HepG2 (cell line): ENCODE data around the gene ALOX15. TPM values are rescaled to one million over a fixed set of nuclear protein-coding genes. Genes with fewer than 3 reads are reported as not detected.

Experiments
- ATAC-seq: fragments of 200-7000 bp; cut with Tn5 transposase; 3 replicates; pipeline ENCODE4 v1.9.1; 2020; ENCODE audit warnings: mild to moderate bottlenecking, moderate library complexity
- BruUV-seq: library from RNA; stranded (reverse); fragments of 400-500 nt; replicated peaks from 2 replicates; lab custom pipeline; 2021; lab: Mats Ljungman, UMichigan
- CTCF ChIA-PET: fragments of 300-600 bp; formaldehyde crosslinking; extraction: SDS; loops from one replicate; lab custom pipeline; 2021; ENCODE audit warnings: low total read pairs, inconsistent platforms, low intra/inter-chr PET ratio; lab: Yijun Ruan, JAX
- POLR2A ChIA-PET: fragments of 350-600 bp; sonication (Branson Sonifier 250); formaldehyde crosslinking; loops from one replicate; lab custom pipeline; 2020; ENCODE audit warnings: antibody characterized with exemption, inconsistent platforms; lab: Yijun Ruan, JAX
- DNase-seq: peaks from one replicate; pipeline ENCODE4 v3.0.0-alpha.2; 2015; ENCODE audit warnings: low spot score
- FAIRE-seq: peaks from 3 replicates; lab custom pipeline; 2011; peaks lifted over from hg19 to GRCh38; lab: Jason Lieb, UNC
- H2AFZ ChIP-seq: one replicate; pipeline ENCODE4 v1.6.1; 2011; ENCODE audit warnings: low read length, inconsistent platforms
- H3K27ac ChIP-seq: fragments of 300-600 bp; 3 replicates; pipeline ENCODE4 v1.8.0; 2011; ENCODE audit warnings: mixed run types, mild to moderate bottlenecking, mixed read lengths, low read length, inconsistent platforms; ENCODE audit not compliant: insufficient read depth; ENCODE audit errors: extremely low read length
- H3K27me3 ChIP-seq, 2 experiments: fragments of 200-600 bp in 1 of 2; 2 replicates in 1 of 2; 3 replicates in 1 of 2; pipeline versions ENCODE4 v1.6.0 to v1.8.0; 2011; ENCODE audit warnings: low read length in 2 of 2, mild to moderate bottlenecking in 2 of 2, moderate library complexity in 2 of 2, inconsistent platforms in 1 of 2; ENCODE audit not compliant: insufficient read depth in 2 of 2, control insufficient read depth in 1 of 2
- H3K36me3 ChIP-seq, 2 experiments: fragments of 200-600 bp in 1 of 2; replicated peaks in 1 of 2; 2 replicates in 1 of 2; 3 replicates in 1 of 2; pipeline versions ENCODE4 v1.5.1 to v1.8.0; 2011; ENCODE audit warnings: low read length in 2 of 2, inconsistent platforms in 1 of 2; ENCODE audit not compliant: insufficient read depth in 2 of 2, control insufficient read depth in 1 of 2
- H3K4me1 ChIP-seq: 2 replicates; pipeline ENCODE4 v1.5.1; 2012; ENCODE audit warnings: low read length, inconsistent platforms; ENCODE audit not compliant: insufficient read depth
- H3K4me2 ChIP-seq: 2 replicates; pipeline ENCODE4 v1.6.0; 2011; ENCODE audit warnings: low read depth, low read length, inconsistent platforms
- H3K4me3 ChIP-seq, 3 experiments: fragments of 200-600 bp in 1 of 3; sonication (generic), shearing (Covaris generic) in 1 of 3; replicated peaks in 1 of 3; 2 replicates each; pipeline ENCODE4 v1.5.1; 2011 to 2016; ENCODE audit warnings: low read length in 3 of 3, inconsistent platforms in 2 of 3, low read depth in 2 of 3, mild to moderate bottlenecking in 2 of 3, control low read depth in 1 of 3, mixed read lengths in 1 of 3; ENCODE audit not compliant: insufficient read depth in 1 of 3
- H3K79me2 ChIP-seq: one replicate; pipeline ENCODE4 v1.6.1; 2011; ENCODE audit warnings: low read length, inconsistent platforms; ENCODE audit not compliant: insufficient read depth
- H3K9ac ChIP-seq: 2 replicates; pipeline ENCODE4 v1.6.0; 2011; ENCODE audit warnings: mild to moderate bottlenecking, low read depth, low read length, inconsistent platforms; ENCODE audit not compliant: insufficient read depth
- H3K9me3 ChIP-seq: 2 replicates; pipeline ENCODE4 v1.5.1; 2012; ENCODE audit warnings: mild to moderate bottlenecking, low read length
- H4K20me1 ChIP-seq: 2 replicates; pipeline ENCODE4 v1.6.0; 2011; ENCODE audit warnings: inconsistent platforms, mild to moderate bottlenecking, low read length, moderate library complexity; ENCODE audit not compliant: insufficient read depth
- ATF7 ChIP-seq, 2 experiments: fragments of 450-650 bp in 1 of 2; sonication (generic) in 1 of 2; formaldehyde crosslinking in 1 of 2; IDR thresholded peaks; 2 replicates each; pipeline versions ENCODE4 v1.4.0 to v1.6.1; 2016 to 2020; ENCODE audit warnings: antibody characterized with exemption in 1 of 2, mild to moderate bottlenecking in 1 of 2, missing genetic modification reagents in 1 of 2
- CHCHD3 ChIP-seq: sonication (generic); formaldehyde crosslinking; IDR thresholded peaks from 2 replicates; pipeline ENCODE4 v1.8.0; 2022; ENCODE audit warnings: mild to moderate bottlenecking, missing genetic modification reagents, moderate library complexity
- FOXO1 ChIP-seq: sonication (generic); formaldehyde crosslinking; IDR thresholded peaks from 2 replicates; pipeline ENCODE4 v1.4.0; 2020; ENCODE audit warnings: missing genetic modification reagents
- LCORL ChIP-seq, 2 experiments: fragments of 450-650 bp in 1 of 2; sonication (generic) in 1 of 2; formaldehyde crosslinking in 1 of 2; IDR thresholded peaks; 2 replicates each; pipeline versions ENCODE4 v1.5.0 to v1.6.1; 2017 to 2020; ENCODE audit warnings: antibody characterized with exemption in 1 of 2, missing genetic modification reagents in 1 of 2
- MYNN ChIP-seq: sonication (generic); formaldehyde crosslinking; IDR thresholded peaks from 2 replicates; pipeline ENCODE4 v1.4.0; 2020; ENCODE audit warnings: mild to moderate bottlenecking, low read depth, missing genetic modification reagents
- RBM22 ChIP-seq: fragments of 200-400 bp; formaldehyde crosslinking; optimal IDR thresholded peaks from 2 replicates; pipeline ENCODE3; 2017; ENCODE audit warnings: mild to moderate bottlenecking, low read length, moderate library complexity
- SAFB2 ChIP-seq: sonication (generic); formaldehyde crosslinking; IDR thresholded peaks from 2 replicates; pipeline ENCODE4 v1.5.1; 2020; ENCODE audit warnings: missing genetic modification reagents, low read depth, mild to moderate bottlenecking, borderline replicate concordance
- TRAFD1 ChIP-seq: sonication (generic); formaldehyde crosslinking; IDR thresholded peaks from 2 replicates; pipeline ENCODE4 v1.5.1; 2020; ENCODE audit warnings: missing genetic modification reagents, mild to moderate bottlenecking, borderline replicate concordance
- ZNF3 ChIP-seq: IDR thresholded peaks from 2 replicates; pipeline ENCODE4 v1.7.0; 2017; ENCODE audit warnings: inconsistent platforms
- ZNF468 ChIP-seq: sonication (generic); formaldehyde crosslinking; IDR thresholded peaks from 2 replicates; pipeline ENCODE4 v1.8.0; 2022; ENCODE audit warnings: mild to moderate bottlenecking, moderate library complexity, missing genetic modification reagents
- WGBS: methylation state at CpG from one replicate; pipeline ENCODE4 v1.1.6; 2017; ENCODE audit warnings: low lambda C conversion rate; 5-methylcytosine and 5-hydroxymethylcytosine counted together
- in situ Hi-C: cut with HindIII; loops from 2 replicates; pipeline ENCODE4 v1.10.0; 2017; ENCODE audit warnings: low pct_unique_long_range_greater_than_20kb; ENCODE audit not compliant: extremely low pct_ligation_motif_present
- intact Hi-C: fragments of 100-400 bp; cut with micrococcal nuclease; formaldehyde crosslinking; loops from one replicate; pipeline ENCODE4 v1.10.0; 2022; ENCODE audit not compliant: unreplicated experiment
- polyA plus RNA-seq, 8 experiments: library from polyadenylated mRNA; depleted of rRNA in 3 of 8; stranded (reverse) in 7 of 8; unstranded in 1 of 8; fragments of >200 nt; fragmentation: Illumina TruSeq in 4 of 8; extraction: Trizol in 4 of 8; gene quantifications; 2 replicates each; pipeline versions ENCODE4 v1.2.1 to v1.2.3, GENCODE V29; 2011 to 2016; ENCODE audit warnings: low read depth in 4 of 8, missing spikeins in 1 of 8, mixed read lengths in 1 of 8; ENCODE audit not compliant: insufficient read depth in 1 of 8
- total RNA-seq, 5 experiments: library from RNA; depleted of rRNA; stranded (reverse); fragments of >200 nt; fragmentation: Illumina TruSeq; extraction: Trizol; gene quantifications; 2 replicates each; pipeline ENCODE4 v1.2.3, GENCODE V29; 2016; ENCODE audit warnings: low read depth in 1 of 5
- TF ChIP-seq, protein P1 (sequence below): sonication (generic); formaldehyde crosslinking; IDR thresholded peaks from 2 replicates; pipeline ENCODE4 v1.9.0; 2021; ENCODE audit warnings: missing genetic modification reagents, mild to moderate bottlenecking, borderline replicate concordance
- TF ChIP-seq, protein P2 (sequence below): sonication (generic); formaldehyde crosslinking; conservative IDR thresholded peaks from 2 replicates; pipeline ENCODE4 v1.4.0; 2020; ENCODE audit warnings: missing genetic modification reagents
- TF ChIP-seq, protein P3 (sequence below): sonication (generic); formaldehyde crosslinking; IDR thresholded peaks from 2 replicates; pipeline ENCODE4 v1.4.0; 2020; ENCODE audit warnings: missing genetic modification reagents, mild to moderate bottlenecking, borderline replicate concordance
- TF ChIP-seq, protein P4 (sequence below): IDR thresholded peaks from 2 replicates; pipeline ENCODE4 v1.6.1; 2016; ENCODE audit warnings: missing compliant biosample characterization, missing genetic modification reagents, borderline replicate concordance

ALOX15 gene
- total and polyA plus RNA-seq, 2 of the 13 experiments (the other 11 are each of a cell fraction or from before 2014, with no cell fraction given) = 0.04 TPM; not detected in 1

DNA sequence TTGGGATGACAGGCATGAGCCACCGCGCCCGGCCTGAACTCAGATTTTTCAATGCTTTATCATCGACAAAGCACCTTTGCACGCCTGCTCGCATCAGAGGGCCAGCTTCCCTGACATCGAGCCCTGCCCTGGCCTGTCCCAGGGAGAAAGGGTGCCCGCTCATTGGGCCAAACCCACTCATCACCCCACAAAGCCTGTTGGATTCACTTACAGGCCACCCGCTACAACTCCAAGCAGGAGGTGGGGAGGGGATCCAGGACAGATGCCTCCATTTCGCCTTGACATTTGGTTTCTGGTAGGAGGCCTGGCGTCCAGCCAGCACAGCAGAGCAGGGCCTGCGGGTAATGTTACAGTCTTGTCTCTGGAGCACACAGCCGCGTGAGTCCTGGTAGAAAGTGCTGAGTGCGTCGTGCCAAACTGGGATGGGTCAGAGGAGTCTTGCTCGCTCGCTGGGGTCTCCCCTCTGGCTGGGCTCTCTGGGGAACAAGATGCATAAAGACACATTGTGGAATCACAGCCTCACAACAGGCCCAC, 37.3 kb downstream of the ALOX15 start:
- Histone ChIP-seq H4K20me1 (no peaks in the 10 kb centered on the region), H3K4me3 (no peak overlapping the region), H2AFZ (no peak overlapping the region), H3K9me3 (no peaks in the 10 kb centered on the region), H3K4me2 (no peak overlapping the region), H3K9ac (no peak overlapping the region), H3K27ac (no peak overlapping the region), H3K4me1 (peaks cover 60% of the 10 kb centered on the region), H3K36me3 (no peaks in the 10 kb centered on the region), H3K27me3 (no peaks in the 10 kb centered on the region), H3K79me2 (no peaks in the 10 kb centered on the region)
- WGBS = 80% methylated on average over 14 of the region's 18 CpGs
- FAIRE-seq = no peak
- ATAC-seq = no peak
- no TSS peak for BruUV-seq
- in situ Hi-C loops = no loop called here
- ChIA-PET POLR2A (no interaction called here), CTCF (no interaction called here)
- no peak for DNase-seq
- intact Hi-C loops = no loop called here
- TF ChIP-seq CHCHD3 (CRISPR knock-in tag) = no peak
- TF ChIP-seq, protein P1, sequence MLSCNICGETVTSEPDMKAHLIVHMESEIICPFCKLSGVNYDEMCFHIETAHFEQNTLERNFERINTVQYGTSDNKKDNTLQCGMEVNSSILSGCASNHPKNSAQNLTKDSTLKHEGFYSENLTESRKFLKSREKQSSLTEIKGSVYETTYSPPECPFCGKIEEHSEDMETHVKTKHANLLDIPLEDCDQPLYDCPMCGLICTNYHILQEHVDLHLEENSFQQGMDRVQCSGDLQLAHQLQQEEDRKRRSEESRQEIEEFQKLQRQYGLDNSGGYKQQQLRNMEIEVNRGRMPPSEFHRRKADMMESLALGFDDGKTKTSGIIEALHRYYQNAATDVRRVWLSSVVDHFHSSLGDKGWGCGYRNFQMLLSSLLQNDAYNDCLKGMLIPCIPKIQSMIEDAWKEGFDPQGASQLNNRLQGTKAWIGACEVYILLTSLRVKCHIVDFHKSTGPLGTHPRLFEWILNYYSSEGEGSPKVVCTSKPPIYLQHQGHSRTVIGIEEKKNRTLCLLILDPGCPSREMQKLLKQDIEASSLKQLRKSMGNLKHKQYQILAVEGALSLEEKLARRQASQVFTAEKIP = no peak
- TF ChIP-seq, protein P2, sequence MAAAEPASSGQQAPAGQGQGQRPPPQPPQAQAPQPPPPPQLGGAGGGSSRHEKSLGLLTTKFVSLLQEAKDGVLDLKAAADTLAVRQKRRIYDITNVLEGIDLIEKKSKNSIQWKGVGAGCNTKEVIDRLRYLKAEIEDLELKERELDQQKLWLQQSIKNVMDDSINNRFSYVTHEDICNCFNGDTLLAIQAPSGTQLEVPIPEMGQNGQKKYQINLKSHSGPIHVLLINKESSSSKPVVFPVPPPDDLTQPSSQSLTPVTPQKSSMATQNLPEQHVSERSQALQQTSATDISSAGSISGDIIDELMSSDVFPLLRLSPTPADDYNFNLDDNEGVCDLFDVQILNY (CRISPR knock-in tag) = no peak
- TF ChIP-seq ZNF3 = no peak
- no peak for TF ChIP-seq FOXO1 (CRISPR knock-in tag)
- no peak for TF ChIP-seq SAFB2
- no peak for TF ChIP-seq RBM22
- TF ChIP-seq LCORL (IDR thresholded peaks at IDR 0.05) = no peak
- no peak for TF ChIP-seq LCORL (CRISPR knock-in tag; IDR thresholded peaks at IDR 0.05)
- TF ChIP-seq, protein P3, sequence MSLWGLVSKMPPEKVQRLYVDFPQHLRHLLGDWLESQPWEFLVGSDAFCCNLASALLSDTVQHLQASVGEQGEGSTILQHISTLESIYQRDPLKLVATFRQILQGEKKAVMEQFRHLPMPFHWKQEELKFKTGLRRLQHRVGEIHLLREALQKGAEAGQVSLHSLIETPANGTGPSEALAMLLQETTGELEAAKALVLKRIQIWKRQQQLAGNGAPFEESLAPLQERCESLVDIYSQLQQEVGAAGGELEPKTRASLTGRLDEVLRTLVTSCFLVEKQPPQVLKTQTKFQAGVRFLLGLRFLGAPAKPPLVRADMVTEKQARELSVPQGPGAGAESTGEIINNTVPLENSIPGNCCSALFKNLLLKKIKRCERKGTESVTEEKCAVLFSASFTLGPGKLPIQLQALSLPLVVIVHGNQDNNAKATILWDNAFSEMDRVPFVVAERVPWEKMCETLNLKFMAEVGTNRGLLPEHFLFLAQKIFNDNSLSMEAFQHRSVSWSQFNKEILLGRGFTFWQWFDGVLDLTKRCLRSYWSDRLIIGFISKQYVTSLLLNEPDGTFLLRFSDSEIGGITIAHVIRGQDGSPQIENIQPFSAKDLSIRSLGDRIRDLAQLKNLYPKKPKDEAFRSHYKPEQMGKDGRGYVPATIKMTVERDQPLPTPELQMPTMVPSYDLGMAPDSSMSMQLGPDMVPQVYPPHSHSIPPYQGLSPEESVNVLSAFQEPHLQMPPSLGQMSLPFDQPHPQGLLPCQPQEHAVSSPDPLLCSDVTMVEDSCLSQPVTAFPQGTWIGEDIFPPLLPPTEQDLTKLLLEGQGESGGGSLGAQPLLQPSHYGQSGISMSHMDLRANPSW = no peak
- TF ChIP-seq ATF7 (IDR thresholded peaks at IDR 0.05) = no peak
- TF ChIP-seq ATF7 (CRISPR knock-in tag; IDR thresholded peaks at IDR 0.05) = no peak
- TF ChIP-seq TRAFD1 (CRISPR knock-in tag) = no peak
- no peak for TF ChIP-seq ZNF468 (CRISPR knock-in tag)
- TF ChIP-seq MYNN (CRISPR knock-in tag) = no peak
- TF ChIP-seq, protein P4, sequence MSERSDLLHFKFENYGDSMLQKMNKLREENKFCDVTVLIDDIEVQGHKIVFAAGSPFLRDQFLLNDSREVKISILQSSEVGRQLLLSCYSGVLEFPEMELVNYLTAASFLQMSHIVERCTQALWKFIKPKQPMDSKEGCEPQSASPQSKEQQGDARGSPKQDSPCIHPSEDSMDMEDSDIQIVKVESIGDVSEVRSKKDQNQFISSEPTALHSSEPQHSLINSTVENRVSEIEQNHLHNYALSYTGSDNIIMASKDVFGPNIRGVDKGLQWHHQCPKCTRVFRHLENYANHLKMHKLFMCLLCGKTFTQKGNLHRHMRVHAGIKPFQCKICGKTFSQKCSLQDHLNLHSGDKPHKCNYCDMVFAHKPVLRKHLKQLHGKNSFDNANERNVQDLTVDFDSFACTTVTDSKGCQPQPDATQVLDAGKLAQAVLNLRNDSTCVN (CRISPR knock-in tag) = no peak
